ENCODE results near the gene ZCWPW2. TPM values are rescaled to one million over a fixed set of nuclear protein-coding genes. Genes with fewer than 3 reads are reported as not detected.

ZCWPW2 gene
- total RNA-seq, 2 donors from 2014 or later, result 0.32 to 1.0 TPM

- no peaks in the 10 kb centered on the region for H3K9me3 ChIP-seq
- no peak for TF ChIP-seq CTCF (IDR thresholded peaks at IDR 0.05)
- no peaks in the 10 kb centered on the region for H3K36me3 ChIP-seq
- no peaks in the 10 kb centered on the region for H3K4me1 ChIP-seq
- no peak overlapping the region for H3K4me3 ChIP-seq
- no peak overlapping the region for H3K27ac ChIP-seq
- H3K27me3 ChIP-seq, result no peaks in the 10 kb centered on the region
- no peak for DNase-seq
- H3K9ac ChIP-seq (ENCODE audit: low read depth in 2 of 2, low read length in 2 of 2), result no peak overlapping the region
- intact Hi-C loops (cut with DNase I), result no loop called here
Observed at GRCh38 chr3:28495301-28495700, 146.8 kb downstream of the ZCWPW2 start.

GRCh38 chr3:28502397-28502937 is 153.9 kb downstream of the ZCWPW2 start:
- no peak overlapping the region for H3K4me3 ChIP-seq
- no peak for TF ChIP-seq CTCF (IDR thresholded peaks at IDR 0.05)
- H3K27ac ChIP-seq, result no peak overlapping the region
- no peak for DNase-seq
- no peaks in the 10 kb centered on the region for H3K9me3 ChIP-seq
- H3K27me3 ChIP-seq, result no peaks in the 10 kb centered on the region
- H3K36me3 ChIP-seq, result no peaks in the 10 kb centered on the region
- H3K9ac ChIP-seq (ENCODE audit: low read depth in 2 of 2, low read length in 2 of 2), result no peak overlapping the region
- H3K4me1 ChIP-seq, result no peaks in the 10 kb centered on the region
- intact Hi-C loops (cut with DNase I), result no loop called here

GRCh38 chr3:28504976-28505375 is 156.5 kb downstream of the ZCWPW2 start:
- no peaks in the 10 kb centered on the region for H3K27me3 ChIP-seq
- no peak overlapping the region for H3K4me3 ChIP-seq
- H3K27ac ChIP-seq, result no peak overlapping the region
- no peak for DNase-seq
- no peaks in the 10 kb centered on the region for H3K36me3 ChIP-seq
- no peaks in the 10 kb centered on the region for H3K9me3 ChIP-seq
- intact Hi-C loops (cut with DNase I), result no loop called here
- H3K4me1 ChIP-seq, result no peaks in the 10 kb centered on the region
- H3K9ac ChIP-seq (ENCODE audit: low read depth in 2 of 2, low read length in 2 of 2), result no peak overlapping the region
- no peak for TF ChIP-seq CTCF (IDR thresholded peaks at IDR 0.05)

- intact Hi-C loops (cut with DNase I), result no loop called here
Observed at GRCh38 chr3:28521663-28522062, 173.1 kb downstream of the ZCWPW2 start.

GRCh38 chr3:28542351-28542750 is 193.8 kb downstream of the ZCWPW2 start:
- no peak for DNase-seq
- no peak overlapping the region for H3K4me3 ChIP-seq
- H3K9ac ChIP-seq (ENCODE audit: low read depth in 2 of 2, low read length in 2 of 2), result no peak overlapping the region
- no peaks in the 10 kb centered on the region for H3K4me1 ChIP-seq
- H3K9me3 ChIP-seq, result no peaks in the 10 kb centered on the region
- no peak overlapping the region for H3K27ac ChIP-seq
- no peak for TF ChIP-seq CTCF (IDR thresholded peaks at IDR 0.05)
- no peaks in the 10 kb centered on the region for H3K27me3 ChIP-seq
- intact Hi-C loops (cut with DNase I), result no loop called here
- H3K36me3 ChIP-seq, result no peaks in the 10 kb centered on the region

More at GRCh38 chr3:28521663-28522062, 173.1 kb downstream of the ZCWPW2 start:
- Histone ChIP-seq H3K9ac (ENCODE audit: low read depth in 2 of 2, low read length in 2 of 2) (no peak overlapping the region), H3K9me3 (no peaks in the 10 kb centered on the region), H3K4me3 (no peak overlapping the region), H3K4me1 (no peaks in the 10 kb centered on the region), H3K27me3 (no peaks in the 10 kb centered on the region), H3K27ac (no peak overlapping the region), H3K36me3 (no peaks in the 10 kb centered on the region)
- no peak for DNase-seq
- no peak for TF ChIP-seq CTCF (IDR thresholded peaks at IDR 0.05)

All from colonic mucosa (tissue), 4 donors.